ENCODE results near the gene BHMT2.

The BHMT2 gene

DNA sequence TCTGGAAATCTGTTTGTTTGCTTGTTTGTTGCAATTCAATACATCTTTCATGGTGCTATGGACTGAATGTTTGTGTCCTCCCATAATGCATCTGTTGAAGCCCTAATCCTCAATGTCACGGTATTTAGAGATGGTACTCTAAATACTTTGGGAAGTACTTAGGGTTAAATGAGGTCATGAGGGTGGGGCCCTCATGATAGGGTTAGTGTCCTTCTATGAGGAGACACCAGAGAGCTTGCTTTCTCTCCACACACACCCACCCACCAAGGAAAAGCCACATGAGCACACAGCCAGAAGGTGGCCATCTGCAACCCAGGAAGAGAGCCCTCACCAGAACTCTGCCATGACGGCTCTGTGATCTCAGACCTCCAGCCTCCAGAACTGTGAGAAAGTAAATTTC lies 32.8 kb upstream of the BHMT2 start:
- no peaks in the 10 kb centered on the region for H3K4me1 ChIP-seq (ENCODE audit: insufficient read depth, low read length, poor library complexity, severe bottlenecking)
- TF ChIP-seq, protein P1, sequence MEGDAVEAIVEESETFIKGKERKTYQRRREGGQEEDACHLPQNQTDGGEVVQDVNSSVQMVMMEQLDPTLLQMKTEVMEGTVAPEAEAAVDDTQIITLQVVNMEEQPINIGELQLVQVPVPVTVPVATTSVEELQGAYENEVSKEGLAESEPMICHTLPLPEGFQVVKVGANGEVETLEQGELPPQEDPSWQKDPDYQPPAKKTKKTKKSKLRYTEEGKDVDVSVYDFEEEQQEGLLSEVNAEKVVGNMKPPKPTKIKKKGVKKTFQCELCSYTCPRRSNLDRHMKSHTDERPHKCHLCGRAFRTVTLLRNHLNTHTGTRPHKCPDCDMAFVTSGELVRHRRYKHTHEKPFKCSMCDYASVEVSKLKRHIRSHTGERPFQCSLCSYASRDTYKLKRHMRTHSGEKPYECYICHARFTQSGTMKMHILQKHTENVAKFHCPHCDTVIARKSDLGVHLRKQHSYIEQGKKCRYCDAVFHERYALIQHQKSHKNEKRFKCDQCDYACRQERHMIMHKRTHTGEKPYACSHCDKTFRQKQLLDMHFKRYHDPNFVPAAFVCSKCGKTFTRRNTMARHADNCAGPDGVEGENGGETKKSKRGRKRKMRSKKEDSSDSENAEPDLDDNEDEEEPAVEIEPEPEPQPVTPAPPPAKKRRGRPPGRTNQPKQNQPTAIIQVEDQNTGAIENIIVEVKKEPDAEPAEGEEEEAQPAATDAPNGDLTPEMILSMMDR (conservative IDR thresholded peaks at IDR 0.05; ENCODE audit: low read length), result no peak
- no peak for TF ChIP-seq EZH2phosphoT487 (IDR thresholded peaks at IDR 0.05; ENCODE audit: borderline replicate concordance)
- H3K79me2 ChIP-seq (ENCODE audit: insufficient read depth, low read length), result no peaks in the 10 kb centered on the region
- H3F3A ChIP-seq (ENCODE audit: low read depth), result no peaks in the 10 kb centered on the region
- no peaks in the 10 kb centered on the region for H4K20me1 ChIP-seq (ENCODE audit: insufficient read depth, low read length, poor library complexity, severe bottlenecking)
- no peak overlapping the region for H3K9ac ChIP-seq (ENCODE audit: low read depth, low read length, poor library complexity, severe bottlenecking)
- H3K4me3 ChIP-seq (ENCODE audit: low read length, poor library complexity, severe bottlenecking), result no peak overlapping the region
- no peak overlapping the region for H3K4me2 ChIP-seq (ENCODE audit: low read depth, low read length, poor library complexity, severe bottlenecking)
- H3K9me3 ChIP-seq (ENCODE audit: insufficient read depth, low read depth, low read length), result no peaks in the 10 kb centered on the region
- no peaks in the 10 kb centered on the region for H3K36me3 ChIP-seq (ENCODE audit: insufficient read depth, low read length)
- no peaks in the 10 kb centered on the region for H3K27me3 ChIP-seq (ENCODE audit: insufficient read depth, low read length, poor library complexity, severe bottlenecking)
- H2AFZ ChIP-seq (ENCODE audit: low read length), result no peak overlapping the region
- H3K9me2 ChIP-seq (replicated peaks; ENCODE audit: low read depth, low read length), result no peaks in the 10 kb centered on the region

DNA sequence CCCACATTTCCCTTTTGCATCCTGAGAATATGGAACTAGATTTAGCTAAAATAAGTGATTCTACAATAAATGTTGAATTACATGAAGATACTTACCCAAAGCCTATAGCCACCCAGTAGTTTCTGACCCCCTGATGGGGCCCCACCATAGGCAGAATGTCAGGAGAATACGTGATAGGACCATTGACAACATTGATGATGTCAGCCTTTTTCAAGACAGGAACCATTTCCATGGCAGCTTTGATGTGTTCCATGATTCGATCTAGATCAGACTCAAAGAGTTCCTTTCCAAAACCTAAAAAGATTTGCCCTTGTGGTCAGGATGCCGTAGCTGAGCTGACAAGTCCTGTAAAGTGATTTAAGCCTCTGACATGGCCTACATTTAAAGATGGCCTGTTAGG lies 27.4 kb upstream of the BHMT2 start:
- Histone ChIP-seq H3K4me3 (ENCODE audit: low read length, poor library complexity, severe bottlenecking) (no peak overlapping the region), H3K36me3 (ENCODE audit: insufficient read depth, low read length) (no peaks in the 10 kb centered on the region), H3K27me3 (ENCODE audit: insufficient read depth, low read length, poor library complexity, severe bottlenecking) (no peaks in the 10 kb centered on the region), H3K9me2 (replicated peaks; ENCODE audit: low read depth, low read length) (no peaks in the 10 kb centered on the region), H4K20me1 (ENCODE audit: insufficient read depth, low read length, poor library complexity, severe bottlenecking) (no peaks in the 10 kb centered on the region), H2AFZ (ENCODE audit: low read length) (no peak overlapping the region), H3F3A (ENCODE audit: low read depth) (no peaks in the 10 kb centered on the region), H3K79me2 (ENCODE audit: insufficient read depth, low read length) (no peaks in the 10 kb centered on the region), H3K4me2 (ENCODE audit: low read depth, low read length, poor library complexity, severe bottlenecking) (no peak overlapping the region), H3K9ac (ENCODE audit: low read depth, low read length, poor library complexity, severe bottlenecking) (no peak overlapping the region), H3K4me1 (ENCODE audit: insufficient read depth, low read length, poor library complexity, severe bottlenecking) (no peaks in the 10 kb centered on the region), H3K9me3 (ENCODE audit: insufficient read depth, low read depth, low read length) (no peaks in the 10 kb centered on the region)
- TF ChIP-seq EZH2phosphoT487 (IDR thresholded peaks at IDR 0.05; ENCODE audit: borderline replicate concordance), result no peak
- TF ChIP-seq, protein P1 (conservative IDR thresholded peaks at IDR 0.05; ENCODE audit: low read length), result no peak

DNA sequence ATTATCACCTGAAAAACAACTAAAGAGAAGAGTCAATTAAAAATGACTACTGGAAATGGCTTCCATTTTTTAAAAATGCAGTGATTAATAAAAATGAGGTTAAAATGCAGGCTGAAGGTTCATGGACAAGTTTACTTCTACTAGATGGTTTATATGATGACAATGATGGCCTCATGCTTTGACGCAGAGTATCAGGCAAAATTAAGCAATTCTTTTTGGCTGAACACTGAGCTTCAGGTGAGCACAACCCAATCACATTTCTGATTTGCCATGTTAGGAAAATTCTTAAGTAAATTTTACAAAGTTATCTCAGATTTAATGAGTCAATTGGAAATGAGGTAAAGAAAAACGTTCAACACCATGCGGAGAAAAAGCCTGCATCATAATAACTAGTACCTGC lies 22.4 kb upstream of the BHMT2 start:
- H2AFZ ChIP-seq (ENCODE audit: low read length), result no peak overlapping the region
- no peaks in the 10 kb centered on the region for H4K20me1 ChIP-seq (ENCODE audit: insufficient read depth, low read length, poor library complexity, severe bottlenecking)
- H3K4me1 ChIP-seq (ENCODE audit: insufficient read depth, low read length, poor library complexity, severe bottlenecking), result no peaks in the 10 kb centered on the region
- no peak overlapping the region for H3K4me3 ChIP-seq (ENCODE audit: low read length, poor library complexity, severe bottlenecking)
- no peaks in the 10 kb centered on the region for H3F3A ChIP-seq (ENCODE audit: low read depth)
- H3K4me2 ChIP-seq (ENCODE audit: low read depth, low read length, poor library complexity, severe bottlenecking), result no peak overlapping the region
- no peaks in the 10 kb centered on the region for H3K79me2 ChIP-seq (ENCODE audit: insufficient read depth, low read length)
- no peaks in the 10 kb centered on the region for H3K27me3 ChIP-seq (ENCODE audit: insufficient read depth, low read length, poor library complexity, severe bottlenecking)
- H3K9me3 ChIP-seq (ENCODE audit: insufficient read depth, low read depth, low read length), result no peaks in the 10 kb centered on the region
- TF ChIP-seq EZH2phosphoT487 (IDR thresholded peaks at IDR 0.05; ENCODE audit: borderline replicate concordance), result no peak
- TF ChIP-seq, protein P1 (conservative IDR thresholded peaks at IDR 0.05; ENCODE audit: low read length), result no peak
- no peaks in the 10 kb centered on the region for H3K36me3 ChIP-seq (ENCODE audit: insufficient read depth, low read length)
- H3K9me2 ChIP-seq (replicated peaks; ENCODE audit: low read depth, low read length), result no peaks in the 10 kb centered on the region
- no peak overlapping the region for H3K9ac ChIP-seq (ENCODE audit: low read depth, low read length, poor library complexity, severe bottlenecking)
